ENCODE results near the gene TCF15.
A peak's percentile ranks its signal among the peaks of the same experiment; 100 is the strongest.
"Not testable (repeated sequence)": the region's sequence is repeated elsewhere in the genome, so short reads cannot be mapped to it uniquely, and the experiment has no call there.

The TCF15 gene

GRCh38 chr20:646868-647233 lies 36.7 kb upstream of the TCF15 start:
- DNase-seq (ENCODE audit: low read depth) = no peak
- no peak for TF ChIP-seq CTCF (conservative IDR thresholded peaks at IDR 0.05; ENCODE audit: low read length)
- H3K4me3 ChIP-seq (ENCODE audit: low read length) = no peak overlapping the region

GRCh38 chr20:646107-646867 lies 36.2 kb upstream of the TCF15 start:
- no peak overlapping the region for H3K4me3 ChIP-seq (ENCODE audit: low read length)
- no peak for TF ChIP-seq CTCF (conservative IDR thresholded peaks at IDR 0.05; ENCODE audit: low read length)
- no peak for DNase-seq (ENCODE audit: low read depth)

- peak; percentile 50 for DNase-seq (ENCODE audit: low read depth)
- H3K4me3 ChIP-seq (ENCODE audit: low read length) = no peak overlapping the region
- TF ChIP-seq CTCF (conservative IDR thresholded peaks at IDR 0.05; ENCODE audit: low read length) = peak; percentile 87
These were observed 35.4 kb upstream of the TCF15 start for GRCh38 chr20:645318-646106.

DNA sequence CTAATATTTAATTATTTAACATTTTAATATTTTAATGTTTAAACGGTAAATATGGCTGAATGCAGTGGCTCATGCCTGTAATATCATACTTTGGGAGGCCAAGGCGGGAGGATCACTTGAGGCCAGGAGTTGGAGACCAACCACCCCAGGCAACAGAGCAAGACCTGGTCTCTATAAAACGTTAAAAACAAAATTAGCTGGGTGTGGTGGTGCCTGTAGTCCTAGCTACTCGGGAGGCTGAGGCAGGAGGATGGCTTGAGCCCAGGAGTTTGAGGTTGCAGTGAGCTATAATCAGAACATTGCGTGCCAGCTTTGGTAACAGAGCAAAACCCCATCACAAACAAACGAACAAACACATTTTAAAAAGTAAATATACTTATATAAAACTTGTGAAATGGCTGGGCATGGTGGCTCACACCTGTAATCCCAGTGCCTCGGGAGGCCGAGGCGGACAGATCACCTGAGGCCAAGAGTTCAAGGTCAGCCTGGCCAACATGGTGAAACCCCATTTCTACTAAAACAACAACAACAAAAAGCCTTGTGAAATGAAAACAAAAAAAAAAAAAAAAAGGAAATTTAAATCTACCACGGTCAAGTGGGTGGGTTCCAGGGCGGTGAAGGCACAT lies 34.7 kb upstream of the TCF15 start:
- no peak for DNase-seq (ENCODE audit: low read depth)
- no peak for TF ChIP-seq CTCF (conservative IDR thresholded peaks at IDR 0.05; ENCODE audit: low read length)
- no peak overlapping the region for H3K4me3 ChIP-seq (ENCODE audit: low read length)

DNA sequence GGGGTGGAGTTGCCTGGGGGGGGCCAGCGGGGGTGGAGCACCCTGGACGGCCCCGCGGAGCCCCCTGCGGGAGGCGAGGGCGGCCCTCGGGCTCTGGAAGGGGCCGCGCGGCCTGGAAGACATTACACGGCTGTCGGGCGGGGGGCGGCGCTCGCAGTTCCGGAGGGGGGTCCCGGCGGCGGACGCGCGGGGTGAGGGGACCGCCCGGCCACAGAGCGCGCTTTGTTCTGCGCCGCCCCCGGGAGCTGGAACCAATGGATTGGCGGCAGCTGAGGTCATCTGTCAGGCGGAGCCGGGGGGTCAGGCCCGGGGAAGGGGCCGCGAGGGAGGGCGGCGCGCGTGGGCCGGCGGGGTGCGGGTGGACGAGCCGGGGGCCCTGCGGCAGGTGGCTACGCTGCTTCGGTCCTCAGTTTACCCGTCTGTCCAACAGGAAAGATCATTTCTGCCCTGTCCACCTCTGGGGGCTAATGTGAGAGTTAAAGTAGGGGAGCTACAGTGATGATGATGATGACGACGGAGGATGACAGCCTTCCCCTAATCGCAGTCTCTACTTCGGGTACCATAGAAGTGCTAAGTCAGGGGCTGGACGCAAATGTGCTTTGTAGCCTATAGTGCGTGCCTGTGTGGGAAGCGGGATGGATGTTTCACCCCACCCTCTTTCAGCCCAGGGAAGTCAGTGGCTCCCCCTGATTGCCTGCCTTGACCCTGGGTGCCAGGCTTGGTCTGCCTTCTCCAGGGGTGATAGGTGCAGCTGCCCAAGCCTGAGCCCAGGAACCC lies 32.5 kb upstream of the TCF15 start:
- no peak for DNase-seq (ENCODE audit: low read depth)
- no peak overlapping the region for H3K4me3 ChIP-seq (ENCODE audit: low read length)
- no peak for TF ChIP-seq CTCF (conservative IDR thresholded peaks at IDR 0.05; ENCODE audit: low read length)

DNA sequence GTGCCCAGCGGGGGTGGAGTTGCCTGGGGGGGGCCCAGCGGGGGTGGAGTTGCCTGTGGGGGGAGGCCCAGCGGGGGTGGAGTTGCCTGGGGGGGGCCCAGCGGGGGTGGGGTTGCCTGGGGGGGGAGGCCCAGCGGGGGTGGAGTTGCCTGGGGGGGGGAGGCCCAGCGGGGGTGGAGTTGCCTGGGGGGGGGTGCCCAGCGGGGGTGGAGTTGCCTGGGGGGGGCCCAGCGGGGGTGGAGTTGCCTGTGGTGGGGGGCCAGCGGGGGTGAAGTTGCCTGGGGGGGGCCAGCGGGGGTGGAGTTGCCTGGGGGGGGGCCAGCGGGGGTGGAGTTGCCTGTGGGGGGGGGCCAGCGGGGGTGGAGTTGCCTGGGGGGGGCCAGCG lies 31.9 kb upstream of the TCF15 start:
- not testable (repeated sequence) for H3K4me3 ChIP-seq (ENCODE audit: low read length); DNase-seq (ENCODE audit: low read depth)

GRCh38 chr20:641516-641875 lies 31.4 kb upstream of the TCF15 start:
- no peak for TF ChIP-seq CTCF (conservative IDR thresholded peaks at IDR 0.05; ENCODE audit: low read length)
- no peak for DNase-seq (ENCODE audit: low read depth)
- H3K4me3 ChIP-seq (ENCODE audit: low read length) = no peak overlapping the region
